HEK293T (cell line): ENCODE data around the gene PLA2G2E.

Experiments
- CTBP1 ChIP-seq: fragments of 450-650 bp; IDR thresholded peaks from 2 replicates; pipeline ENCODE4 v1.6.1; 2016; ENCODE audit warnings: borderline replicate concordance
- ELF4 ChIP-seq: fragments of 450-650 bp; IDR thresholded peaks from 2 replicates; pipeline ENCODE4 v1.6.1; 2017; ENCODE audit warnings: antibody characterized with exemption
- FOXK2 ChIP-seq: fragments of 450-650 bp; IDR thresholded peaks from 2 replicates; pipeline ENCODE4 v1.6.1; 2016; ENCODE audit warnings: mild to moderate bottlenecking
- FOXM1 ChIP-seq: fragments of 450-650 bp; IDR thresholded peaks from 2 replicates; pipeline ENCODE4 v1.6.1; 2017; ENCODE audit warnings: mild to moderate bottlenecking, borderline replicate concordance
- HDGF ChIP-seq: fragments of 450-650 bp; IDR thresholded peaks from 2 replicates; pipeline ENCODE4 v1.6.1; 2017; ENCODE audit warnings: antibody characterized with exemption, borderline replicate concordance
- SUZ12 ChIP-seq: fragments of 450-650 bp; IDR thresholded peaks from 2 replicates; pipeline ENCODE4 v1.6.1; 2016; ENCODE audit warnings: mild to moderate bottlenecking
- TARDBP ChIP-seq: fragments of 450-650 bp; IDR thresholded peaks from 2 replicates; pipeline ENCODE4 v1.6.1; 2016

- TF ChIP-seq HDGF (no peak), CTBP1 (no peak), TARDBP (no peak), ELF4 (no peak), FOXM1 (no peak), SUZ12 (no peak), FOXK2 (no peak)
Observed at GRCh38 chr1:19960591-19960990, 37.2 kb upstream of the PLA2G2E start.
